Hematopoietic multipotent progenitor cell treated with erythropoietin and hydrocortisone succinate and interleukin-3 and kit ligand, for 15 days (in vitro differentiated cells): ENCODE results near the gene PLD3.
"Not testable (repeated sequence)": the region's sequence is repeated elsewhere in the genome, so short reads cannot be mapped to it uniquely, and the experiment has no call there.

ENCODE experiments used
- DNase-seq: peaks from one replicate; pipeline ENCODE4 v3.0.0-alpha.2; 2015; ENCODE audit warnings: low spot score

PLD3 gene

GRCh38 chr19:40390084-40390742 is 41.7 kb downstream of the PLD3 start, which contains the start of gene HIPK4:
TSS of gene HIPK4 (minus strand) at chr19:40390181. CDS start at chr19:40389902, 279 bp downstream.
- no peak for DNase-seq

GRCh38 chr19:40392123-40392522 is 43.6 kb downstream of the PLD3 start:
- DNase-seq = no peak

GRCh38 chr19:40392894-40393517 is 44.5 kb downstream of the PLD3 start:
- no peak for DNase-seq

- DNase-seq = no peak
Measured at GRCh38 chr19:40393894-40394815, 45.7 kb downstream of the PLD3 start.

GRCh38 chr19:40394816-40395210 is 46.3 kb downstream of the PLD3 start:
- DNase-seq = no peak

- no peak for DNase-seq
Measured at GRCh38 chr19:40395956-40396355, 47.5 kb downstream of the PLD3 start.

GRCh38 chr19:40396886-40397567 is 48.5 kb downstream of the PLD3 start:
- DNase-seq = no peak

GRCh38 chr19:40397568-40397906 is 49.0 kb downstream of the PLD3 start:
- DNase-seq = no peak

GRCh38 chr19:40398417-40399131 is 50.1 kb downstream of the PLD3 start:
- DNase-seq = peak; percentile 56

GRCh38 chr19:40400559-40400958 is 52.1 kb downstream of the PLD3 start:
- no peak for DNase-seq

GRCh38 chr19:40403262-40403984 is 54.9 kb downstream of the PLD3 start:
- DNase-seq = peak; percentile 52

GRCh38 chr19:40407714-40408597 is 59.5 kb downstream of the PLD3 start:
- DNase-seq = peak; percentile 67

- DNase-seq = not testable (repeated sequence)
Measured at GRCh38 chr19:40408598-40408925, 60.1 kb downstream of the PLD3 start.

- no peak for DNase-seq
Measured at GRCh38 chr19:40410030-40410389, 61.5 kb downstream of the PLD3 start.

GRCh38 chr19:40411125-40411842 is 62.8 kb downstream of the PLD3 start:
- DNase-seq = no peak

- DNase-seq = no peak
Measured at GRCh38 chr19:40411958-40412499, 63.5 kb downstream of the PLD3 start.

GRCh38 chr19:40412866-40413265 is 64.4 kb downstream of the PLD3 start:
- no peak for DNase-seq

GRCh38 chr19:40413291-40413845 is 64.9 kb downstream of the PLD3 start, which contains the start of gene PRX:
TSS of gene PRX (minus strand) at chr19:40413378. CDS start at chr19:40407932, 5,446 bp downstream.
- DNase-seq = no peak
